ENCODE measurements around the gene EMC9.

The EMC9 gene, protein sequence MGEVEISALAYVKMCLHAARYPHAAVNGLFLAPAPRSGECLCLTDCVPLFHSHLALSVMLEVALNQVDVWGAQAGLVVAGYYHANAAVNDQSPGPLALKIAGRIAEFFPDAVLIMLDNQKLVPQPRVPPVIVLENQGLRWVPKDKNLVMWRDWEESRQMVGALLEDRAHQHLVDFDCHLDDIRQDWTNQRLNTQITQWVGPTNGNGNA

GRCh38 chr14:24141097-24141880 lies at the start of gene EMC9:
TSS of gene EMC9 (minus strand) at chr14:24141591. CDS start at chr14:24141304, 287 bp downstream.
- peak; percentile 94 for FAIRE-seq

- no peak for FAIRE-seq
Measured at GRCh38 chr14:24190416-24190815, 49.0 kb upstream of the EMC9 start.

DNA sequence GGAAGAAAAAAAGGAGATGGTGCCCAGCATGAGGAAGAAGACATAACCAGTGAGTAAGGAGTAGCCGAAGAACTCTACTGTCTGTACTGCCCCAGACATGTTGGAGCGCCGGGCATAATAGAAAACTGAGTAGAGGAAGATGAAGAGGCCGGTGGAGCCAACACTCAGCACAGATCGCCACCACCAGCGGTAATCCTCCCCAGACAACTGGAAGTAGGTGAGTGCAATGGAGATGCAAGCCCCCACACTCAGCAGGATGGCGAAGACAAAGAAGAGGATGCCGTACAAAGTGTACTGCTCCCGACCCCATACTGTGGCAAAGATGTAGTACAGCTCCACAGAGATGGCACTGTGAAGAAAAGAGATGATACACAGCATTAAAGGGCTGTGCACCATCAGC lies 48.1 kb upstream of the EMC9 start:
- no peak for FAIRE-seq

DNA sequence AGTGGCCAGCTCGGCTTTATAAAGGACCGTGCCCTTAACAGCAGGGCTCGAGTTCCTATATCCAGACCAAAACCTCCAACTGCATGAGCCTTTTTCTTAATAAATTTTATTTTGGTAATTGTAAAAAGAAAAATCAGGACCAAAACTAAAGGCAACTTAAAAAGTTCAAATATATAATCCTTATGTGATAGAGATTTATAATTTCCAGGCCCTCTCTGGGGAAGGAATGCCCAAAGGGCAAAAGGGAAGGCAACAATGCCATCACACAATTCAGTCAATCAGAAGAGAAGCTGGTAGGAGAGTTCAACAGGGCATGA lies 47.6 kb upstream of the EMC9 start:
- FAIRE-seq: no peak

GRCh38 chr14:24188251-24189058 lies 47.1 kb upstream of the EMC9 start, which contains the start of gene IPO4:
TSS of gene IPO4 (minus strand) at chr14:24188816. CDS start at chr14:24188787, 29 bp downstream.
- no peak for FAIRE-seq

GRCh38 chr14:24187539-24187915 lies 46.1 kb upstream of the EMC9 start:
- FAIRE-seq: no peak

DNA sequence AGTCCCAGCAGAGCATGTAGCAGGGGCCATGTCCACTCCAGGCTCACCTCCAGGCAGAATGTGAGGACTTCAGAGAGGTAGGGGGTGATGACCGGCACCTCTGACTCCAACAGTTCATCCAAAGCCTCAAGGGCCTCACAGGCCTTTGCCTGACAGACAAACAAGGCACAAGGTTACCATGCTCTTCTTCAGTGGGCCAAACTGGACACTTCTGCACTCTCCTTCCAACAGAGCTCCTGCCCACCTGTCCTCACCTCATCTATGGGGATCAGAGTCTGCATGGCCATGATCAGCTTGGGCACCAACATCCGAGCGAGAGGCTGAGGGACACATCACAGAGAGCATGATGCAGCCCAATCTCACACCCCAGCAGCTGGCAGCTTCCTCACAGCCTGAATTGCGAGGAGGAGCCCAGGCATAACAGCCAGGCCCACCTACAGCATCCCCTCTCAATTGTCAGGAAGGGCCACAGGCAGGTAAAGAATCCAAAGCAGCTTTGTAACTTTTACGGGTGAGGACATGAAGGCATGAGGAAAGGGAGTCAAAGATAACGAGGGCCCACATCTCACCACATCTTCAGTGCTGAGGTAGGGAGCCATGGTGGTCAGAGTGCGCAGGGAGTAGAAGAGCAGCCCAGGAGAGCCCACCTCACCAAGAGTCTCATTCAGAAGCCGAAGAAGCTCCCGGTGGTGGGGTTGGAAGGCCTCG lies 45.6 kb upstream of the EMC9 start:
- FAIRE-seq: no peak

DNA sequence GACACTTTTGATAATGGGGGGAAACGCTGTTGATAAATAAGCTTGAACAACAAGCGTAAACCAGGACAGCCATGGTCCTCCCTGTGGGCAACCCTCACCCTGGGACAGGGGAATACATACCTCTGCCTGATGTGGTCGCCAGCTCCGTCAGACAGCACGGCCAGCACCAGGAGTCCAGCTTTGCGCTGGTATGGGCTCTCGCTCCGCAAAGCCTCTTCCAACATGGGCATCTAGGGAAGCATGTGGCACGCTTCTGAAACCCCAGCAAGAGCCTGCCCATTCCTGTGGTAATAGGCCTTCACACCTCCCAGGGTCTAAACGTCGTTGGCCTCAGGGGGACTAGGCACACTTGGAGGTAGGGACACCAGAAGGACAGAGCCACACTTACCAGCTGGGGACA lies 44.4 kb upstream of the EMC9 start:
- FAIRE-seq: no peak

DNA sequence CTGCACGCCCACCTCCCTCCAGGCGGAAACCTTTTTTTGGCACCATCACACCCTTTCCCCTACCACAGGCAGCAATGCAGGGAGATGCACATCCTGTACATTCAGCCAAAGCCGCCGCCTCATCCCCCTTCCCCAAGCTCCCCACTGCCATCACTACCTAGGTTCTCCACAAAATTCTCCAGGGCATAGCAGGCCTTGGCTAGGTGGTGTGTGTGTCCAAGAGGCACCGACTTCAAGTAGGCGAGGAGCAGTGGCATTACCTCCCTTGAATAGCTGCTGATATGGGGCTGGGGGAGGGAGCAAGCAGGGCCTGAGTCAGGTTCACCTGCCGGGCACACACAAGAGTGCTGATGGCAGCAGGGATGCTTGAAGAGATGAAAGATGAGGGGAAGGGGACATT lies 43.6 kb upstream of the EMC9 start:
- FAIRE-seq: no peak

DNA sequence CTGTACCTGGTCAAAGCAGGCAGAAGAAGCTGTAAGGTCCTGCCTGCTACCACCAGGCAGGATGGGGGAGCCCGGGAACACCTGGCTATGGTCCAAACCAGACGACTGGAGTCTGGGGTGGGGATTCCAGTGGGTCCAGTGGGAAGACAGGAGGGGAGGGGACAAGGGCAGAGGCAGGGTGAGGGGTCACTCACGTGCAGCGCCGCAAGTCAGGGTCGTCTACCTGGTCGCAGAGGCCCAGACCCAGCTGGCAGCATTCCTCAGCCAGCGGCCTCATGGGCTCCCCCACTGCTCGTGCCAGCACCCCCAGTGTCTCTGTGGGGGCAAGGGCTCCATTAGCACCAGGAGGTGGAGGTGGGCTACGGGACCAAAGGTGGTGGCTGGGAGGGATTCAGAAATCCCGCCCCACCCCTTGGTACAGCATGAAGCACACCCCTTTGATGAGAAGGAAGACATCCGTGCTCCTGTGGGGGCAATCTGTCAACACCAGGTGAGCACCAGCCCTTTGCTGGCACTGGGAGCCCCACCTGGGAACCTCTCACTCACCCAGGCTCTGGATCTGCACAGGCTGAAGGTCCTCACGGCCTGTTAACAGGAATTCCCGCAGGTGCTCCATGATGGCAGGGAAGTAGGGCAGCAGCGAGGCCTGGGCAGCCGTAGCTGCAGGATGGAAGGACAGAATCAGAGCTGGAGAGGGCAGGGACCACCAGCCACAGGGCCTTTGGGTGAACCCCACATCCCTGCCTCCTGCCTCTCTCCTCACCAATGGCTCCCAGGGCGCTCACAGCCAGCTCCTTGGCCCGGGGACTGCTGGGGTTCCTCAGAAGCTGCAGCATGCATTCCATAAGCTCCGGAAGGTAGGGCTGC lies 42.9 kb upstream of the EMC9 start:
- FAIRE-seq: no peak

DNA sequence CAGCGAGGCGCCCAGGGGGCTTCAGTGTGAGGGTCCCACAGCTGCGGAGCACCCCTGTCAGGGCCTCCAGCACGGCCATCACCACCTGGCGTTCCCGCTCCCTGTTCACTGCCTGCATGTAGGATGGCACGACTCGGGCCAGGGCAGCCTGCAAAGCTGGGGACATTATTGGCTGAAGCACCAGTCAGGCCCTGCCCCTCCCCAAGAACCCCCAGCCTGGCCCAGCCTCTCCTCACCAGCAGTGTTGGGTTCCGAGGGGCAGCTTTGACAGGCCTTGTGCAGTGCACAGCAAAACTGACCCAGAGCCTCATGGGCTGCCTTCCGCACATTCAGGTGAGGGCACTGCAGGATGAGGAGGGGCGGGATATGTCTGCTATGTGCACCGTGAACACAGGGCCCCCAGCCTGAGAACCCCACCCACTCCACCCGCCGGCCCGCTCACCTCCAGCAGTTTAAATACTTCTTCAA lies 41.7 kb upstream of the EMC9 start:
- FAIRE-seq: no peak

- no peak for FAIRE-seq
Measured at GRCh38 chr14:24182110-24182882, 40.9 kb upstream of the EMC9 start.

DNA sequence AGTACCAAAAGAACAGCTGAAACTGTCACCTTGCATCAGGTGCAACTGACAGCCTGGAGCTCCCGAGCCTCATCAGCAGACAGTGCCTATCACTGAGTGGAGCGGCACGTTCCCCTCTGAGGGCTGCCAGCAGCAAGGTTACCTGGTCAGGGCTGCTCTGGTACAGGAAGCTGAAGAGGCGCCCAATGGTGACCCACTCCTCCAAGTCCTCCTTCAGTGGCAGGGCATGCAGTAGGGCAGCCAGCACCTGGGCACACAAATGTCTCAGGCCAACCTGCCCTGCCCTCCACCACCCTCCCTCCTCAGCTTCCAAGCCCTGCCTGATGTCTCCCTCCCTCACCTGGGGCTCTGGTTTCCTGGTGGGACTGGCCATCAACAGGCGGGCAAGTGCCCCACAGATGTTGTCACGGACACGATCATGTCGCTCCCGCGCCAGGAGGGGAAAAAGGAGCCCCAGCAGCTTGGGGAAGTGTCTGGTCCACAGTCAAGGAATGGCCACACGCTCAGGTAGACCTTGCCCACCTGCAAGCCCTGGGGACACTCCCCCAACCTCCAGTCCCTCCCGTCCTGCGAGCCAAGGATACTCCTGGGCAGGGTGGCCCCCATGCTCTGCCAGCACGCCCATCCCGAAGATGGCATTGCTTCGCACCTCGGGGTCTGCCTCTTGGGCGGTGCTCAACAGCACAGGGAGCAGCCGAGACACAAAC lies 40.1 kb upstream of the EMC9 start:
- no peak for FAIRE-seq

DNA sequence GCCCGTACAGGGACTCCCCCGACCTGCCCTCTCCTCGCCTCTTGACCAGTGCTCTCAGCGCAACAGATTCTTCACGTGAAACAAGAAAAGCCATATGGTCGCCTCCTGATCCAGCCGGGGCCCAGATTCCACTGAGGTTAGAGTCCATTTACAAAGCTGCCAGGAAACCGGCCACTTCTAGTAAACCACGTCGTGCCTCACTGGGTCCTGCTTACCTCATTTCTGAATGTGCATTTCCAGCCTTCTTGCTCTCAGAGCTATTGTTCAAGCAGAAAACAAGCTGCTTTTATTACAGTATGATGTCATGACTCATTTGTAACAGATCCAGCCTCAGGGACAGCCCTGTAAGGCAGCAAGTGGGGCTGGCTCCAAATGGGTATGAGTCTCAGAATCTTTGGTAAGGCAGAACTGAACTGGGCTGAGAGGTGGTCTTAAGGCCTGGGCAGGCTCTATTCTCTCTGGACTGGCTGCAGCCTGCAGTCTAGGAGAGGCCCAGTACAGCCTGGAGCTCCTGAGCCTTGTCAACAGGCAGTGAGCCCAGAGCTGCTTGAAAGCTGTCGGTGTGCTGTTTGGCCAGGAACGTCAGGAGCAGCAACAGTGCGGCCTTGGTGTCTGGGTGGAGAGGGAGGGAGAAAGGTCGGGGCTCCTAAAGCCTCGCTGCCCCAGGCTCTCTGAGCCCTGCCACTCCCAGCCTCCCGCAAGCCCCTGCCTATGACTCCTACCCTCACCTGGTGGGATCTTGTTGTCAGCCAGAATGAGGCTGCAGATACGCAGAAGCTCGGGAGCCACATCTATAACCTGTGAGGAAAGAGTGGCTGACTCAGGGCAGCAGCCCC lies 38.8 kb upstream of the EMC9 start:
- FAIRE-seq: no peak

DNA sequence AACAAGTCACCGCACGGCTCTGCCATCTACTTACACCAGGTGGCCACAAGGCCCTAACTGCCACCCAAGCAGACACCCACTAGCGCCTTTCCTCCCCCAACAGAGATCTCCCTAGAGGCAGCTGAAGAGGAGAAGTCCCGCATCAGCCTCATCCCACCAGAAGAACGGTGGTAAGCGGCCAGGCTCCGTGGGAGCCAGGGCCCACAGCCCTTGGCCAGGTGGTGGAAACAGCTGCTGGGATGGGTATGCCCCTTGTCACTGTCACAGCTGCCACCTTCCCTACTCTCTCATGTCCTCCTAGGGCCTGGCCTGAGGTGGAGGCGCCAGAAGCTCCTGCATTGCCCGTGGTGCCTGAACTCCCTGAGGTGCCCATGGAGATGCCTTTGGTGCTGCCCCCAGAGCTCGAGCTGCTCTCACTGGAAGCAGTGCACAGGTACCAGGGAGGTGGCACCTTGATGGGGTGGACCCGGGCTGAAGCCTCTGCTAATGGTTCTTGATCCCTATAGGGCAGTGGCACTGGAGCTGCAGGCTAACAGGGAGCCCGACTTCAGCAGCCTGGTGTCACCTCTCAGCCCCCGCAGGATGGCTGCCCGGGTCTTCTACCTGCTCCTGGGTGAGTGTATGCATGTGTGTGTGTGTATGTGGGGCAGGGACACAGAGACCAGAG lies 38.0 kb upstream of the EMC9 start:
- FAIRE-seq: no peak

DNA sequence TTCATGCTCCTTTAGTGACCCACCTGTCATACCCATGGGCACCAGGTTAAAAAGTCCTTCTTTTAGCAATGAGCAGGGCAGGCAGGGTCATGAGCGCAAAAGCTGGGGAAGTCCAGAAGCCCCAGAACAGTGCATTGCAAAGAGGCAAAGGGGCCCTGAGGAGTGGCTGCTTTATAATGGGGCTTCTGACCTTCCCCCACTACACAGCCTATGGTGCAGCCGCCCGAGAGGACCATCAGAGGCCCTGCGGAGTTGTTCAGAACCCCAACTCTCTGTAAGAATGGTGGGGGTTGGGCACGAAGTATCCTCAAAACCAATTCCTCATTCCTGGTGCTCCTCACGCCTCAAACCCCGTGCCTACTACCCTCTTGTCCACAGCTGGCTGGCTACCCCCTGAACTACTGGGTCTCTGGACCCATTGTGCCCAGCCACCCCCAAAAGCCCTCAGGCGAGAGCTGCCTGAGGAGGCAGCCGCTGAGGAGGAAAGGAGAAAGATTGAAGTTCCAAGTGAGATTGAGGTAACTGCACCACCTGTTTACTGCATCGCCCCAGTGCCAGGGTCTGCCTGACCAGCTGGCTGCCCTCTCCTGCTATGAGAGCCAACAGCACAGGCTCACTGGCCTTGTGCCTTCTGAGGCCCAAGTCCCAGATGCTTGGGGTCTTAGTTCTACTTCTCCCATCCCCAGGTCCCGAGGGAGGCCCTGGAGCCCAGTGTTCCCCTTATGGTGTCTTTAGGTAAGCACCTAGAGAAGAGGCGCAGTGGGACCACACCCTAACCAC lies 37.2 kb upstream of the EMC9 start:
- FAIRE-seq: no peak

GRCh38 chr14:24177891-24178290 lies 36.5 kb upstream of the EMC9 start:
- no peak for FAIRE-seq
